GM18861 (cell line): ENCODE results near the gene DAND5.

ENCODE experiments used
- ATAC-seq: cut with Tn5 transposase; IDR thresholded peaks from one replicate; pipeline ENCODE4 v1.9.1; 2021; ENCODE audit not compliant: unreplicated experiment

The DAND5 gene

GRCh38 chr19:13019332-13019731 lies 50.0 kb downstream of the DAND5 start:
- no peak for ATAC-seq

DNA sequence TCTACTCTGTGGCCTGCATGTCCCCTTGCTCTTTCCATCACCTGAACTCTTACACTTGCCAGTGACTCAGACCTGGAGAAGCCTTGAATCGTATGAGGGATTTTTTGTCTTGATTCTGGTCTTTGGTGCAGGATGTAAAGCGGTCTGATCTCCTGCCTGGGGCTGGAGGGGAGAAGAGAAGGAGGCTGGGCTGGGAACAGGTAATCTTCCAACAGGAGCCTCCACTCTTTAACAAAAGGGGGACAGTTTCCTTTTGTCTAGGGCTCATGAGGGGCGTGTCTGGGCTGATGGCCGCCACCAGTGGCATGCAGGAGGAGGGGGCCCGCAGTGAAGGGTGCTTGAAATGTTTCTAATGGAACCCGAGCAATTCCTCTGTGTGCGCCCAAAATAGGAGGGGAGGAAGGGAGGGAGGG lies 50.6 kb downstream of the DAND5 start:
- no peak for ATAC-seq

- no peak for ATAC-seq
Measured at GRCh38 chr19:13022111-13022858, 52.9 kb downstream of the DAND5 start.

- no peak for ATAC-seq
Measured at GRCh38 chr19:13022859-13023636, 53.7 kb downstream of the DAND5 start.

DNA sequence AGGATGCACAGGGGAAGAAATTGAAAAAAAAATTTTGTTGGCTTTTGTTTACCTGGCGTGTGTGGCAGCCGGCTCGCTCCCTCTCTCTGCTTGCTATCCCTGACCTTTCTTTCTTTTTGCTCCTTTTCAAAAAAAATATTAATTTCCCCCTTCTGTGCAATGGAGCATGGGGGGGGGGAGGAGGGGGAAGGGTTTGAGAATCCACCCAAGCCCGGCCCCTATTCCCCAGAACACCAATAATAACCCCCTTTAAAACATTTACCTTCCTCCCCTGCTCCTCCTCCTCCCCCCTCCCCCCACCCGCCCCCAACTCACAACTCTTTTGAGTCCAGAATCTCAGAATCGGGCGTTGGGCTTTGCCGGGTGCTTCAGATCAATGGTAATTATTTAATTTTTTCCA lies 54.3 kb downstream of the DAND5 start:
- ATAC-seq, result no peak
